ENCODE data around the gene FNIP1. TPM values are rescaled to one million over a fixed set of nuclear protein-coding genes. Genes with fewer than 3 reads are reported as not detected.

Gene FNIP1
- total and polyA plus RNA-seq, 9 of the 15 experiments (the other 6 are each of a cell fraction or from before 2014, with no cell fraction given), result 5.0 to 32.8 (median 18.4) TPM

DNA sequence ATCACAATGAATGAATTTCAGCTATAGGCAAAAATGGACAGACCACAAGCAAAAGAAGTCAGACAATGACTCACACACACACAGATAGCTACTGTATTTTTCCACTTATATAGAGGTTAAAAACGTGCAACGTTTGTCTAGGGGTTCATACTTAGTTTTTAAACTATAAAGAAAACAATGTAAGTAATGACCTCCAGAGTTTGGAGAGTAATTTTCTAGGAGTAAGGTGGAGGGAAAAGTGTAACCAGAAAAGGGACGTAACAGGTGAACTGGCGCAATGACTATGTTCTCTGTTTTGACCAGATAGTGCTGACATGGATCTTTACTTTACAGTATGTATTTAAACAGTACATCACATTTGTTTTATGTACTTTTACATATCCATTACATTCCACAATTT is 51.1 kb downstream of the FNIP1 start (continued):
- TF ChIP-seq MGA (IDR thresholded peaks at IDR 0.05) (no peak), ARID1B (IDR thresholded peaks at IDR 0.05) (peak; percentile 78), MAFK (IDR thresholded peaks at IDR 0.05; ENCODE audit: low read length) (peak; percentile 16; the same call in 1 of the 2 replicates), TEAD4 (IDR thresholded peaks at IDR 0.05; ENCODE audit: low read length) (peak; percentile 61; the same call in 1 of the 2 replicates), TEAD4 (CRISPR knock-in tag; IDR thresholded peaks at IDR 0.05; ENCODE audit: borderline replicate concordance) (no peak), POLR2B (IDR thresholded peaks at IDR 0.05; ENCODE audit: low read depth, partially characterized antibody) (no peak), C11orf30 (IDR thresholded peaks at IDR 0.05; ENCODE audit: low read depth) (peak; percentile 90), ZNF316 (IDR thresholded peaks at IDR 0.05) (peak; percentile 96), KAT7 (CRISPR knock-in tag; IDR thresholded peaks at IDR 0.05; ENCODE audit: borderline replicate concordance) (no peak), TAL1 (IDR thresholded peaks at IDR 0.05) (peak; percentile 40; the same call in 1 of the 2 replicates), ELF2 (CRISPR knock-in tag; IDR thresholded peaks at IDR 0.05) (no peak), PYGO2 (tag; IDR thresholded peaks at IDR 0.05) (no peak)
- TF ChIP-seq, protein P1, sequence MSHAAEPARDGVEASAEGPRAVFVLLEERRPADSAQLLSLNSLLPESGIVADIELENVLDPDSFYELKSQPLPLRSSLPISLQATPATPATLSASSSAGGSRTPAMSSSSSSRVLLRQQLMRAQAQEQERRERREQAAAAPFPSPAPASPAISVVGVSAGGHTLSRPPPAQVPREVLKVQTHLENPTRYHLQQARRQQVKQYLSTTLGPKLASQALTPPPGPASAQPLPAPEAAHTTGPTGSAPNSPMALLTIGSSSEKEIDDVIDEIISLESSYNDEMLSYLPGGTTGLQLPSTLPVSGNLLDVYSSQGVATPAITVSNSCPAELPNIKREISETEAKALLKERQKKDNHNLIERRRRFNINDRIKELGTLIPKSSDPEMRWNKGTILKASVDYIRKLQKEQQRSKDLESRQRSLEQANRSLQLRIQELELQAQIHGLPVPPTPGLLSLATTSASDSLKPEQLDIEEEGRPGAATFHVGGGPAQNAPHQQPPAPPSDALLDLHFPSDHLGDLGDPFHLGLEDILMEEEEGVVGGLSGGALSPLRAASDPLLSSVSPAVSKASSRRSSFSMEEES (CRISPR knock-in tag; IDR thresholded peaks at IDR 0.05), result no peak
- TF ChIP-seq, protein P2, sequence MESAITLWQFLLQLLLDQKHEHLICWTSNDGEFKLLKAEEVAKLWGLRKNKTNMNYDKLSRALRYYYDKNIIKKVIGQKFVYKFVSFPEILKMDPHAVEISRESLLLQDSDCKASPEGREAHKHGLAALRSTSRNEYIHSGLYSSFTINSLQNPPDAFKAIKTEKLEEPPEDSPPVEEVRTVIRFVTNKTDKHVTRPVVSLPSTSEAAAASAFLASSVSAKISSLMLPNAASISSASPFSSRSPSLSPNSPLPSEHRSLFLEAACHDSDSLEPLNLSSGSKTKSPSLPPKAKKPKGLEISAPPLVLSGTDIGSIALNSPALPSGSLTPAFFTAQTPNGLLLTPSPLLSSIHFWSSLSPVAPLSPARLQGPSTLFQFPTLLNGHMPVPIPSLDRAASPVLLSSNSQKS (CRISPR knock-in tag; IDR thresholded peaks at IDR 0.05), result no peak

Data from K562 (cell line).